Stimulated activated CD8-positive, alpha-beta memory T cell treated with anti-CD3 and anti-CD28 coated beads, Interleukin-7, amount 100 ng/mL, for 1 hour (primary cell): ENCODE results near the gene RNASE13.
"Not testable (repeated sequence)": the region's sequence is repeated elsewhere in the genome, so short reads cannot be mapped to it uniquely, and the experiment has no call there.

Experiments used
- DNase-seq, 2 donors: peaks; one replicate each; pipeline ENCODE4 v3.0.0-alpha.2; 2020; ENCODE audit warnings: low read depth in 2 of 2

Gene RNASE13

GRCh38 chr14:20989471-20989786, 45.2 kb downstream of the RNASE13 start:
- DNase-seq, result no peak

GRCh38 chr14:20988717-20989470, 45.7 kb downstream of the RNASE13 start:
- DNase-seq, result no peak

- no peak for DNase-seq
Observed at GRCh38 chr14:20986811-20987210, 47.8 kb downstream of the RNASE13 start.

GRCh38 chr14:20985650-20986049, 49.0 kb downstream of the RNASE13 start:
- not testable (repeated sequence) for DNase-seq
